ENCODE data around the gene EMILIN2.

- TF ChIP-seq, protein P1, sequence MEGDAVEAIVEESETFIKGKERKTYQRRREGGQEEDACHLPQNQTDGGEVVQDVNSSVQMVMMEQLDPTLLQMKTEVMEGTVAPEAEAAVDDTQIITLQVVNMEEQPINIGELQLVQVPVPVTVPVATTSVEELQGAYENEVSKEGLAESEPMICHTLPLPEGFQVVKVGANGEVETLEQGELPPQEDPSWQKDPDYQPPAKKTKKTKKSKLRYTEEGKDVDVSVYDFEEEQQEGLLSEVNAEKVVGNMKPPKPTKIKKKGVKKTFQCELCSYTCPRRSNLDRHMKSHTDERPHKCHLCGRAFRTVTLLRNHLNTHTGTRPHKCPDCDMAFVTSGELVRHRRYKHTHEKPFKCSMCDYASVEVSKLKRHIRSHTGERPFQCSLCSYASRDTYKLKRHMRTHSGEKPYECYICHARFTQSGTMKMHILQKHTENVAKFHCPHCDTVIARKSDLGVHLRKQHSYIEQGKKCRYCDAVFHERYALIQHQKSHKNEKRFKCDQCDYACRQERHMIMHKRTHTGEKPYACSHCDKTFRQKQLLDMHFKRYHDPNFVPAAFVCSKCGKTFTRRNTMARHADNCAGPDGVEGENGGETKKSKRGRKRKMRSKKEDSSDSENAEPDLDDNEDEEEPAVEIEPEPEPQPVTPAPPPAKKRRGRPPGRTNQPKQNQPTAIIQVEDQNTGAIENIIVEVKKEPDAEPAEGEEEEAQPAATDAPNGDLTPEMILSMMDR (IDR thresholded peaks at IDR 0.05; ENCODE audit: poor library complexity), result no peak
- no peak for TF ChIP-seq EZH2 (IDR thresholded peaks at IDR 0.05; ENCODE audit: borderline replicate concordance)
Observed at GRCh38 chr18:2882201-2882600, 35.4 kb downstream of the EMILIN2 start.
